Heart right ventricle (tissue), 16 donors: ENCODE data around the gene KRT80. TPM values are rescaled to one million over a fixed set of nuclear protein-coding genes. Genes with fewer than 3 reads are reported as not detected.
A peak's percentile ranks its signal among the peaks of the same experiment; 100 is the strongest.

Experiments used
- ATAC-seq, 8 donors: fragments of 200-7000 bp; cut with Tn5 transposase; one replicate each; pipeline ENCODE4 v1.9.1; 2020; ENCODE audit warnings: mild to moderate bottlenecking in 8 of 8, moderate library complexity in 8 of 8, moderate number of reproducible peaks in 1 of 8
- DNase-seq, 2 donors: peaks; one replicate each; pipeline ENCODE4 v3.0.0-alpha.2; 2020
- H3K27ac ChIP-seq, 10 donors: fragments of 200-600 bp; sonication (generic) in 2 of 10; one replicate each; pipeline versions ENCODE4 v1.5.0 to v1.8.0; 2020 to 2022; ENCODE audit warnings: mild to moderate bottlenecking in 3 of 10
- H3K27me3 ChIP-seq, 7 donors: fragments of 200-600 bp; one replicate each; pipeline ENCODE4 v1.8.0; 2021 to 2022; ENCODE audit warnings: mild to moderate bottlenecking in 2 of 7
- H3K36me3 ChIP-seq, 9 donors: fragments of 200-600 bp; sonication (generic) in 1 of 9; one replicate each; pipeline versions ENCODE4 v1.5.0 to v1.8.0; 2020 to 2022; ENCODE audit warnings: mild to moderate bottlenecking in 2 of 9
- H3K4me1 ChIP-seq, 9 donors: fragments of 200-600 bp; sonication (generic) in 1 of 9; one replicate each; pipeline versions ENCODE4 v1.5.0 to v1.8.0; 2020 to 2022; ENCODE audit warnings: mild to moderate bottlenecking in 4 of 9
- H3K4me3 ChIP-seq, 10 donors: fragments of 200-600 bp; sonication (generic) in 2 of 10; one replicate each; pipeline versions ENCODE4 v1.5.0 to v1.8.0; 2020 to 2022; ENCODE audit warnings: mild to moderate bottlenecking in 7 of 10, moderate library complexity in 2 of 10
- H3K9me3 ChIP-seq, 11 donors: fragments of 200-600 bp in 10 of 11; sonication (generic) in 2 of 11; one replicate each; pipeline versions ENCODE4 v1.5.0 to v1.8.0; 2013 to 2022; ENCODE audit warnings: mild to moderate bottlenecking in 2 of 11, control low read depth in 1 of 11, moderate library complexity in 1 of 11
- WGBS, 2 donors: extraction: QIAGEN DNeasy Blood & Tissue Kit; methylation state at CpG; one replicate each; pipeline ENCODE4 v1.1.7; 2013; ENCODE audit warnings: inconsistent platforms in 1 of 2; 5-methylcytosine and 5-hydroxymethylcytosine counted together
- intact Hi-C, 10 donors: fragments of 100-400 bp; cut with DNase I; formaldehyde crosslinking; loops; one replicate each; pipeline versions ENCODE4 v1.11.1 to v1.14.2; 2022
- polyA plus RNA-seq, 2 donors: library from polyadenylated mRNA; stranded (reverse); fragments of 200-250 nt; gene quantifications; one replicate each; pipeline ENCODE4 v1.2.3, GENCODE V29; 2013
- total RNA-seq, 10 donors: library from RNA; stranded (reverse); fragmentation: NEBNext Ultra II Directional in 3 of 10; extraction: Animal tissue kit (Norgen Biotek cat#: 25700) in 3 of 10; gene quantifications; one replicate each; pipeline versions ENCODE4 v1.2.1 to v1.2.4, GENCODE V29; 2021 to 2023
- TF ChIP-seq, protein P1 (sequence below), 9 donors: fragments of 200-600 bp; sonication (generic) in 2 of 9; IDR thresholded peaks; one replicate each; pipeline versions ENCODE4 v1.5.0 to v1.8.0; 2021 to 2022; ENCODE audit warnings: antibody characterized with exemption in 9 of 9, mild to moderate bottlenecking in 5 of 9, moderate library complexity in 1 of 9
- donor health status: Arrhythmogenic right ventricular cardiomyopathy.
- donor health status: ischemic (EF 13 %, LVEDD 7.1; RV severe dilation, severe dysfunction).
- donor health status: healthy with polysubstance abuse.
- donor health status: DM: no; HTN: yes; CAD: no.
- donor health status: DM: no; HTN: no; CAD: no.
- donor health status: ischemic (EF 25% LVEDD 6.9; RV normal size, moderate dysfunction).
- donor health status: ischemic (EF 25% LVEDD 5.7; RV mildly dilated, moderate dysfunction).
- donor health status: healthy.
- donor health status: DM: yes; HTN: yes; CAD: no.
- donor health status: Ischemic cardiomyopathy.
- donor health status: ischemic (EF 35%, LVEDD 5.7; RV mildly dilated, moderate dysfunction).
- donor health status: nonischemic (EF 11% LVEDD 7.7; RV severe dilation, severe dysfunction).
- donor health status: DM: yes; HTN: yes; CAD: no.
- donor health status: PGD.
- donor health status: ischemic (EF 29% LVEDD 5.4; RV normal size, mild dysfunction).
- donor health status: nonischemic (EF 23%, LVEDD 6.1; RV moderate dilation, normal function).

Gene KRT80
- total and polyA plus RNA-seq, 12 donors, result 0.07 to 0.79 (median 0.16) TPM; not detected in 1

DNA sequence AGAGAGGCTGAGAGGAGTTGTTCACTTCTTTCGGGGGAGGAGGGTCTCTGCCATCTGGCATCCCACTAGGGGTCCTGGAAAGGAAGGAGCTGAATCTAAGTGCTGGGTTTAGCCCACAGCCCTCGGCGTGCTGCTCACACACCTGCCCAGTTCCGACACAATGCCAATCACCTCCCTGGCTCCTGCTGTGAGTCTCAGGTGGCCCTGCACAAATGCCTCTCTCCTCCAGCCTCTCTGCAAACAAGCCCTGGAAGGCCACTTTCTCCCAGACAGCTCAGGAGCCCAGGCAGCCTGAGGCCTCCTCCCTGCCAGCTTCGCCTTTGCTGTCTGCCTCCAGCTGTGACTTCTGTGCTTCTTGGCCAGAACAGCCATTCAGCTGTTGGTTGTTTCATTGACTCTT is 61.1 kb downstream of the KRT80 start:
- intact Hi-C loops, result no loop called here
- Histone ChIP-seq H3K36me3 (no peaks in the 10 kb centered on the region), H3K4me1 (peaks cover 11 to 30% (median 15%) of the 10 kb centered on the region in 9 donors), H3K9me3 (no peaks in the 10 kb centered on the region), H3K4me3 (no peak overlapping the region), H3K27me3 (no peaks in the 10 kb centered on the region), H3K27ac (no peak overlapping the region)
- DNase-seq (no peak), ATAC-seq (no peak)
- 76 to 87% methylated on average over 5 of the region's 5 CpGs for WGBS, 2 donors
- TF ChIP-seq, protein P1, sequence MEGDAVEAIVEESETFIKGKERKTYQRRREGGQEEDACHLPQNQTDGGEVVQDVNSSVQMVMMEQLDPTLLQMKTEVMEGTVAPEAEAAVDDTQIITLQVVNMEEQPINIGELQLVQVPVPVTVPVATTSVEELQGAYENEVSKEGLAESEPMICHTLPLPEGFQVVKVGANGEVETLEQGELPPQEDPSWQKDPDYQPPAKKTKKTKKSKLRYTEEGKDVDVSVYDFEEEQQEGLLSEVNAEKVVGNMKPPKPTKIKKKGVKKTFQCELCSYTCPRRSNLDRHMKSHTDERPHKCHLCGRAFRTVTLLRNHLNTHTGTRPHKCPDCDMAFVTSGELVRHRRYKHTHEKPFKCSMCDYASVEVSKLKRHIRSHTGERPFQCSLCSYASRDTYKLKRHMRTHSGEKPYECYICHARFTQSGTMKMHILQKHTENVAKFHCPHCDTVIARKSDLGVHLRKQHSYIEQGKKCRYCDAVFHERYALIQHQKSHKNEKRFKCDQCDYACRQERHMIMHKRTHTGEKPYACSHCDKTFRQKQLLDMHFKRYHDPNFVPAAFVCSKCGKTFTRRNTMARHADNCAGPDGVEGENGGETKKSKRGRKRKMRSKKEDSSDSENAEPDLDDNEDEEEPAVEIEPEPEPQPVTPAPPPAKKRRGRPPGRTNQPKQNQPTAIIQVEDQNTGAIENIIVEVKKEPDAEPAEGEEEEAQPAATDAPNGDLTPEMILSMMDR (IDR thresholded peaks at IDR 0.05), result no peak

DNA sequence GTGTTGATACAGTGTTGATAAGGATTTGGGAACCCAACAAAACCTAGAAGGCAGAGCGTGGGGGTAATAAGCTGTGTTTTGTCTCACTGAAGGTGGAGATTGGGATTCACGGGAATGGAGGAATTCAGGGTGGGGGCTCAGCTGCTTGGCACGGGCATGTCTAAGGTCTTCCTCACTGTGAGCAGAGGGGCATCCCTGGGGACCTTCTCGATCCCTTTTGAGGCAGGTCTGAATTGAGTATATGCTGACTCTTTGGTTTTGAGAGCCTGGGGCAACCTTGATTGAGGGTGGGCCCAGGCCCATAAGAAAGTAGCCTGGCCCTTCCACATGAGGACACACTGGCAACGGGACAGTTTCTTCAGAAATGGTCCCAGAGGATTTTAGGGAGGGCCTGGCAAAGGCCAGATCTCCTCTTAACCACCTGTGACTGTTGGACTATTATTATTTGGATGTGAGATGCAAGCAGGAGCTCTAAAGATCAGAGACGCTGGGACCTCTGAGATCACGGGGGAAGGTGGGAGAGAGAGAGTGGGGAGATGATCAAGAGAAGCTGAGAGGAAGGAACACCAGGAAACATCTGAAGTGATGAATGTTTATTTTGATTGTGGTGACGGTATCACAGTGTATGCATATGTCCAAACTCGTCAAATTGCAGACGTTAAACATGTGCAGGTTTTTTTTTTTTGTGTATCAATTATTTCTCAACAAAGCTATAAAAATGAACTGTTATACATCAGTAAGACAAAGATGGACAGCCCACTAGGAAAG is 63.9 kb downstream of the KRT80 start:
- intact Hi-C loops, result loop anchor here in 2 of 10 donors (2.0 to 10.0 kb wide), 3 partner anchors 76 to 133 kb away; partner anchors contain the start of gene NR4A1 (in 1 of the 2)
- TF ChIP-seq, protein P1 (IDR thresholded peaks at IDR 0.05), result no peak

DNA sequence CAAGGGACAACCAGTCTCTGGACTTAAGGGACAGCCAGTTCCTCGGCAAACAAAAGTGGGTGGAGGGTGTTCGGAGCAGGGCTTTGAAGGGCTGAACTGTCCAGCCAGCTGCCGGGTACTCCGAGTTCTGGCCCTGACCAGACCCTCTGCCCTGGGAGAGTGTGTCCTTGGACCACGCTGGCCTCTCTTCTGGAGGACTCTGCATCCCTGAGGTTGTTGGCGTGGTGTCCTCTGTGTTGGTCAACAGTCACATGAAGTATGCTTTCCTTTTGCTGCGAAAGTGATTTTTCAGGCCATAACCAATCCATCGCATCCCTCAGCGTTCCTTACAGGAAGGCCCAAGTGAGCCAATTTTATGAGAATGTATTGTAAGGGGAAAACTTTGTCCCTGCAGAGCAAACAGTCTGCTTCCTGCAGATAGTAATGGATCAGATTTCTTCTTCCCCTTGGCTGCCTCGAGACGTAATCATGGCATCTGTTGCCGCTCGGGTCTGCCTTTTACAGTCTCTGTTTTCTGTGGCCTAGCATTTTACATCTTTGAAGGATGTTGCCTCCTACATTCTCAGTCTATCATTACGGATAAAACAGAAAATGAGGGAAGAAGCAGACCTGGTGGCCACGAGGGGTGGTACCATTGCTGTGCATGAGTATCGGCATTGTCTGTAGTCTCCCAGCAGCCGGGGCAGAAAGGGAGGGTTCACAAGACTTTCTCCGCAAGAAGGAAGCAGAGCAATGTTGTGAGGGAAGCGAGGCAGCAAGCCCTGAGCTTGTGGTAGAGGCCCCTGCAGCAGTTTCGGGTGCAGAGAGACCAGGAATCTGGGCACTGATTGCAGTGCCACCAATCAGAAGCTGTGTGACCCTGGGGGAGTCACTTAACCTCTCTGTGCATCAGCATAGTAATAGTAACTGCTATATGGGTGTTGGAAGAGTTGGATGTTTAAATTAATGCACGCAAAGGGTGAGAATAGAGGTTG is 64.9 kb downstream of the KRT80 start:
- Histone ChIP-seq H3K4me1 (peaks cover 15 to 39% (median 21%) of the 10 kb centered on the region in 9 donors), H3K9me3 (no peaks in the 10 kb centered on the region), H3K4me3 (peak overlapping the region in 2 of 10 donors; percentile 3), H3K36me3 (no peaks in the 10 kb centered on the region), H3K27ac (peak overlapping the region; percentile 47 to 96 (median 84)), H3K27me3 (peaks cover 0 to 3% (median 0%) of the 10 kb centered on the region in 7 donors)
- ATAC-seq (peak; percentile 71 to 93 (median 78)), DNase-seq (peak in 1 of 2 donors; percentile 49)
- TF ChIP-seq, protein P1 (IDR thresholded peaks at IDR 0.05), result no peak
- intact Hi-C loops, result loop anchor here in 2 of 10 donors (2.0 to 10.0 kb wide), 3 partner anchors 75 to 132 kb away; partner anchors contain the start of gene NR4A1 (in 1 of the 2)
- 36 to 45% methylated on average over 21 of the region's 21 CpGs for WGBS, 2 donors

More for the DNA sequence above, 63.9 kb downstream of the KRT80 start:
- Histone ChIP-seq H3K9me3 (no peaks in the 10 kb centered on the region), H3K4me1 (peaks cover 15 to 39% (median 21%) of the 10 kb centered on the region in 9 donors), H3K36me3 (no peaks in the 10 kb centered on the region), H3K27me3 (peaks cover 0 to under 1% (median 0%) of the 10 kb centered on the region in 7 donors), H3K27ac (peak overlapping the region in 9 of 10 donors; percentile 58 to 89 (median 84)), H3K4me3 (no peak overlapping the region)
- ATAC-seq (no peak), DNase-seq (no peak)
- WGBS, 2 donors, result 59 to 69% methylated on average over 10 of the region's 10 CpGs
